ENCODE measurements around the gene ICE1.
"Not testable (repeated sequence)": the region's sequence is repeated elsewhere in the genome, so short reads cannot be mapped to it uniquely, and the experiment has no call there.

The ICE1 gene

GRCh38 chr5:5405441-5405840, 17.0 kb upstream of the ICE1 start:
- DNase-seq, result no peak

- no peak for DNase-seq
Observed at GRCh38 chr5:5407924-5408323, 14.6 kb upstream of the ICE1 start.

GRCh38 chr5:5409151-5409810, 13.2 kb upstream of the ICE1 start:
- peak; percentile 65 for DNase-seq

- not testable (repeated sequence) for DNase-seq
Observed at GRCh38 chr5:5413856-5414255, 8.6 kb upstream of the ICE1 start.

GRCh38 chr5:5414999-5415398, 7.5 kb upstream of the ICE1 start:
- no peak for DNase-seq

- DNase-seq, result no peak
Observed at GRCh38 chr5:5416733-5417132, 5.7 kb upstream of the ICE1 start.

- DNase-seq, result no peak
Observed at GRCh38 chr5:5418006-5418405, 4.5 kb upstream of the ICE1 start.

GRCh38 chr5:5418764-5419163, 3.7 kb upstream of the ICE1 start:
- DNase-seq, result peak; percentile 63

- DNase-seq, result peak; percentile 81
Observed at GRCh38 chr5:5419291-5420210, 2.9 kb upstream of the ICE1 start.

- DNase-seq, result peak; percentile 42
Observed at GRCh38 chr5:5420251-5420650, 2.2 kb upstream of the ICE1 start.

GRCh38 chr5:5421149-5421960, 1.1 kb upstream of the ICE1 start:
- peak; percentile 62 for DNase-seq

GRCh38 chr5:5422819-5423515, 490 bp downstream of the ICE1 start:
- peak; percentile 75 for DNase-seq

- no peak for DNase-seq
Observed at GRCh38 chr5:5423586-5423985, 1.1 kb downstream of the ICE1 start.

- no peak for DNase-seq
Observed at GRCh38 chr5:5424736-5425135, 2.3 kb downstream of the ICE1 start.

- no peak for DNase-seq
Observed at GRCh38 chr5:5430136-5430535, 7.7 kb downstream of the ICE1 start.

- no peak for DNase-seq
Observed at GRCh38 chr5:5432020-5432707, 9.7 kb downstream of the ICE1 start.

- no peak for DNase-seq
Observed at GRCh38 chr5:5436203-5436760, 13.8 kb downstream of the ICE1 start.

- DNase-seq, result no peak
Observed at GRCh38 chr5:5437227-5438172, 15.0 kb downstream of the ICE1 start.

- no peak for DNase-seq
Observed at GRCh38 chr5:5451863-5452262, 29.4 kb downstream of the ICE1 start.

- DNase-seq, result no peak
Observed at GRCh38 chr5:5453131-5453530, 30.7 kb downstream of the ICE1 start.

- peak; percentile 90 for DNase-seq
Observed at GRCh38 chr5:5454391-5454790, 31.9 kb downstream of the ICE1 start.

Measured in DMS53 (cell line).